GM19455 (cell line): ENCODE data around the gene ABHD2.

Source experiments
- ATAC-seq: cut with Tn5 transposase; IDR thresholded peaks from one replicate; pipeline ENCODE4 v1.9.1; 2021; ENCODE audit not compliant: unreplicated experiment

The ABHD2 gene

GRCh38 chr15:89097313-89097712 lies 9.1 kb downstream of the ABHD2 start:
- no peak for ATAC-seq

GRCh38 chr15:89098281-89098680 lies 10.0 kb downstream of the ABHD2 start:
- no peak for ATAC-seq

GRCh38 chr15:89099968-89100367 lies 11.7 kb downstream of the ABHD2 start:
- no peak for ATAC-seq

GRCh38 chr15:89101302-89102193 lies 13.3 kb downstream of the ABHD2 start:
- no peak for ATAC-seq

GRCh38 chr15:89103481-89104171 lies 15.4 kb downstream of the ABHD2 start:
- no peak for ATAC-seq

GRCh38 chr15:89104172-89104564 lies 15.9 kb downstream of the ABHD2 start:
- no peak for ATAC-seq

- no peak for ATAC-seq
These were observed 16.9 kb downstream of the ABHD2 start for GRCh38 chr15:89105147-89105546.

GRCh38 chr15:89106200-89106599 lies 17.9 kb downstream of the ABHD2 start:
- ATAC-seq = no peak

GRCh38 chr15:89107984-89108383 lies 19.7 kb downstream of the ABHD2 start:
- ATAC-seq = no peak

GRCh38 chr15:89108835-89109234 lies 20.6 kb downstream of the ABHD2 start:
- ATAC-seq = no peak

- ATAC-seq = no peak
These were observed 21.0 kb downstream of the ABHD2 start for GRCh38 chr15:89109238-89109637.

- no peak for ATAC-seq
These were observed 21.8 kb downstream of the ABHD2 start for GRCh38 chr15:89110060-89110459.

GRCh38 chr15:89111352-89111751 lies 23.1 kb downstream of the ABHD2 start:
- no peak for ATAC-seq

- ATAC-seq = no peak
These were observed 23.7 kb downstream of the ABHD2 start for GRCh38 chr15:89111961-89112340.

- ATAC-seq = peak; percentile 87
These were observed 24.2 kb downstream of the ABHD2 start for GRCh38 chr15:89112341-89112971.

- ATAC-seq = no peak
These were observed 25.2 kb downstream of the ABHD2 start for GRCh38 chr15:89113296-89114024.

GRCh38 chr15:89114990-89115389 lies 26.7 kb downstream of the ABHD2 start:
- no peak for ATAC-seq

GRCh38 chr15:89115547-89115946 lies 27.3 kb downstream of the ABHD2 start:
- no peak for ATAC-seq

- no peak for ATAC-seq
These were observed 28.1 kb downstream of the ABHD2 start for GRCh38 chr15:89116404-89116803.

GRCh38 chr15:89117790-89118189 lies 29.5 kb downstream of the ABHD2 start:
- no peak for ATAC-seq

GRCh38 chr15:89118481-89118989 lies 30.3 kb downstream of the ABHD2 start:
- no peak for ATAC-seq
